NCI-H226 (cell line): ENCODE measurements around the gene CUX1.

Experiments used
- DNase-seq: peaks from one replicate; pipeline ENCODE4 v3.0.0-alpha.2; 2015

Gene CUX1

DNA sequence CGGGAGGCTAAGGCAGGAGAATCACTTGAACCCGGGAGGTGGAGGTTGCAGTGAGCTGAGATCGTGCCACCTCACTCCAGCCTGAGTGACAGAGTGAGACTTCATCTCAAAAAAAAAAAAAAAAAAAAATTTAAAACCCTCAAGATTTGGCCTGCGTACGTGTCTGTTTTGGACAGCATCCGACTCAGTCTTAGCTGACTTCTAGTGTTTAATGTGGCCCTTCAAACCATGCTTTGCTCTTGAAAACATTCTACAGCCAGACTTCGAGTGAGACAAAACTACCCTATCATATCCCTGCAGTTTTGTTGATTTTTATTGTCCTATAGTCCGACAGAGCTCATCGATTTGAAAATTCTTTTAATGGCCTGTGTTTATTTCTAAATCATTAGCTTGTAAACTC, 242.1 kb downstream of the CUX1 start:
- no peak for DNase-seq

DNA sequence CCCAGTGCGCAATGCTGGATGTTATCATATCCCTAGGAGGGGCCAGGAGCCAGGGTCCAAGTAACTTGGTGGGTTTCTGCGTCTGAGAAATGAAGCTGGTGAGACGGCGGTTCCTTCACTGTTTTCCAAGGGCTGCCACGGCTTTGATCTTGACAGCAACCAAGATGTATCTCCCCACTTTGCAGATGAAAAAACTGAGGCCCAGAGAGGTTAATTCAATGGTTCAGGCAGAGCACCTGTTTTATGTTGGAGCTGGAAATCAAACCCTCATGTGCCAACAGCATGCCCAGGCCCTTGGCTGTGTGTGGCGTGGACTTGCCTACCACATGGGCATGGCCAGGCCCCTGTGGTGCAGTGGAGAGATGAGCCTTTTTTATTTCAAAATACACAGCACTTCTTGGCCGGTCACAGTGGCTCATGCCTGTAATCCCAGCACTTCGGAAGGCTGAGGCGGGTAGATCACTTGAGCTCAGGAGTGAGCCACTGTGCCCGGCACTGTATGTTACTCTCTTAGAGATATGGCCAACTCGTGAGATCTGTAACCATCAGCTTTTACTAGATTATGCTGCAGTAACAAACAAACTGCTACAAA, 244.0 kb downstream of the CUX1 start:
- DNase-seq: no peak

DNA sequence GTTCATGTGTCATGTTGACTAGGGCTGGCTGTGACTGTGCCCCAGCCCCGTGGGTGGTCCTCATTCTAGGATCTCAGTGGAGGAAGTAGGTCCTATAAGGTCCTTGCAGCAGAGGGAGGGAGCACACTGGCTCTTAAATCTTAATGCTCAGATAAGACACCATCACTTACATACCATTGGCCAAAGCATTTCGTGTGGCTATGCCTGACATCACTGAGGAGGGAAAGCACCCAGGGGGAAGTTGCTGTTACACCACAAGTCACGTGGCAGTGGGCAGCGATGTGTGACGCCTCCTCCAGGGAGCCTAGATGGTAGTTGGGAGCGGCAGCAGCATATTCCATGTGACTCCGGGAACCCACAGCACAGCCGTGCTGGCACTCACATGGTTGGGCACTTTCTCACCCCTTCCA, 244.6 kb downstream of the CUX1 start:
- DNase-seq: peak; percentile 56

DNA sequence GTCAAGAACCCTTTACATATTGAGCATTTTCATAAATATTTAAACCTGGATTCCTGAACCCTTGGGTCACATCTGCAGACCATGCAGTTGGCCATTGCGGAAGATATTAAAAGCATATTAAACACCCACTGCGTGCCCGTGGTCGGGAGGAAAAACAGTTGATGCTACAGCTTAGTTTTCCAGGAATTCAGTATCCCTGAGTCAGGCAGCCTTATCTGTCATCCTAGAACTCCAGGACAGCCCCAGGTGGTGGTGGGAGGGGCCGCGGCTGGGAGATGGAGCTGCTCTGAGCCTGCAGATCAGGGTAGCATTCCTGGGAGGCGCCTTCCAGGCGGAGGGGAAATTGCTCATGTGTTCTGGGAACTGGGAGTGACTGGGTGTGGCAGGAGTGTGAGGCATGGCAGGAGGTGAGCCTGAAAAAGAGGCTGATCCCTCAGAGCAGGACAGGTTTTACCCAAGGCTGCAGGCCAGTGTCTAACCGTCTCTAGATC, 246.3 kb downstream of the CUX1 start:
- DNase-seq: peak; percentile 99

DNA sequence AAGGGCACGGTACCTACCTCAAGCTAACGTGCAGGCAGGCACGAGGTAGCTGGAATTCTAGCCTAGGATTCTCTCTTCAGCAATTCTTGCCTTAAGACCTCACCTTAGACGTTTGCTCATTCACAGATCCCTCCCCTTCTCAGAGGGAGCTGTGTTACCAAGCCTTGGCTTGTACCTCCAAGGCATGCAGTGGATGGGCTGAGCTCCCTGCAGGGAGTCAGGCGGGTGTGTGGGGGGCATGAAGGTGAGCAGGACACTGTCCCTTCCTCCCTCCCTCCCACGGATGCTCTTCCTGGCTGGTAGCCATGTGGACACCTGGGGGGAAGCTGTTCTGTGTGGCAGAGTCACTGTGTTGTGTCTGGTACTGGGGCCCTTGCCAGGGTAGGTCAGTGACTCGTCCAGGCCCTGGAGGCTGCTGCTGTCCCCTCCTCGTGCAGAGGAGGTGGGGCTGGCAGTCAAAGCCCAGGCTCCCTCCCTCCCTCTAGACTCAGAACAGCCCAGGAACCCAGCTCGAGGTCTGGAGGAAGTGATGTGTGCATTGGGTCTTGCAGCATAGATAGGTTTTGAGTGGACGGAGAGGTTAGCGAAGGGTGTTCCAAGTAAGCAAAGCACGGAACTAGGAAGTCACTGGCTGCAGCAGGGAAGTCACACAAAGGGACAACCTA, 247.1 kb downstream of the CUX1 start:
- DNase-seq: peak; percentile 93

DNA sequence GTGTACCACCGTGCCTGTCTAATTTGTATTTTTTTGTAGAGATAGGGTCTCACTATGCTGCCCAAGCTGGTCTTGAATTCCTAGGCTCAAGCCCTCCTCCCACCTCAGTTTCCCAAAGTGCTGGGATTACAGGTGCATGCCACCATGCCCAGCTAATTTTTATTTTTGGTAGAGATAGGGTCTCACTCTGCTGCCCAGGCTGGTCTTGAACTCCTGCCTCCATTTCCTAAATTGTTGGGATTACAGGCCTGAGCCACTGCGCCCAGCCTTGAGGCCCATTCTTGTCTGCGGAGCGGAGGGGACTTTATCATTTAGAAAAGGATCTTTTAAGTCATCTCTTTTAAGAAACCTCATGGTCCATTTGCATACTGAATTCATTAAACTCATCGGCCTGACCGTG, 247.8 kb downstream of the CUX1 start:
- DNase-seq: no peak

DNA sequence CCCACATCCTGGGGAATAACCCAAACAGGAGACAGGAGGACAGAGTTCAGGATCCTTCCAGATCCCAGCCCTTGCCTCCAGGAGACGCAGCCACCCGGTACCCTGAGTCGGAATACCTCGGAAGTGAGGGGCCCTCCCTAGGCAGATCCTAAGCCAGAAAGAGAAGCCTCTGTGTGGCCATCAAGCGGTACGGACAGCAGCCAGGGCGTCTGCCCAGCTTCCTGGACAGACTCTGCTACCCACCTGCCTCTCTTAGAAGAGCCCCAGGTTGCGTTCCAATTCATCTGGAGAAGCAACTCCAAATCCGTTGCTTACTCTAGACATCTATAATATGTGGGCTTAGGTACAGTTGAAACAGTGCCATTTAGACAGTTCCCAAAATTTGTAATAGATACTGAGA, 249.1 kb downstream of the CUX1 start:
- no peak for DNase-seq

DNA sequence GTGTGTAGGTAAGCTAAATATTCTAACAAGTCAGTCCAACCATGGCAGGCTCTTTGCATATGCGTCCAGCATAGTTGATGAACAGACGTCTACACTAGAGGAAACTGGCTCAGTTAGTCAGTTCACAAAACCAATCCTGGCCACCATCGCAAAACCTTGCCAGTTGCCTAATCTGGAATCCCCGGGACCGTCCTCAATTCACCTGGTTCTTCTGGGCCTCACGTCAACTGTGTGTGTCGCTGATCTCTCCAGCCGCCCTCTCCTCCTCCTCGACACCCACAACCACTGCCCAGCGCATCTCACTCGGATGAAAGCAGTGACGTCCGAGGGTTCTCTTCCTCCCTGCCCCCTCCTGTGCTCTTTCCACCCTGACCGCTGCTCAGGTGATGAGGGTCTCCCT, 251.4 kb downstream of the CUX1 start:
- DNase-seq: no peak

DNA sequence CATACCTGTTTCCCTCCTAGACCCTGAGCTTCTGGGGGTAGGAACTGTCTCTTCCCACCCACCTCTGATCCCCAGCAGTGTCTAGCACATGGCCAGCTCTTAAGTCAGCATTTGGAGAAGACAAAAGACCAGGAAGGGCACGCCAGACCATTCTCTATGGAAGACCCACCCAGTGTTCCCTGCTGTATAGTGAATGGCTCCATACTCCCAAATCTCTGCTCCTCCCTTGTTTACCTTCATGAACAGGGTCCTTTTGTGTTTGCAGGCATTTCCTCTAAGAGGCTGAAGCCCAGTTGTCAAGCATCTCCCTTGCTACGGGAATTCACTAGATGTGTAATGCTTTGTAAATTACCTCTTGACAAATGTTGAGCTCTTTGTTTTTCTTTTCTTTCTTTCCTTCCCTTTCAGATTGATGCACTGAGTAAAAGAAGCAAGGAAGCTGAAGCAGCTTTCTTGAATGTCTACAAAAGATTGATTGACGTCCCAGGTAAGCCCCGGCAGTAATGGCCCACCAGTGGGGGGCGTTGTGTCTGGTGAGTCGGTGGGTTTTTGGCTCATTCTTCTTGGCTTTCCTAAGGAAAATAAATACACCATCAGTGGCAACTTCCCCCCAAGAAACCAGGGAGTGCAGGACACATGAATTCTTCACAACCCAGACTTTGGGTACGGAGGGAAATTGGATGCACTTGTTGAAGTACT, 252.7 kb downstream of the CUX1 start:
- no peak for DNase-seq

DNA sequence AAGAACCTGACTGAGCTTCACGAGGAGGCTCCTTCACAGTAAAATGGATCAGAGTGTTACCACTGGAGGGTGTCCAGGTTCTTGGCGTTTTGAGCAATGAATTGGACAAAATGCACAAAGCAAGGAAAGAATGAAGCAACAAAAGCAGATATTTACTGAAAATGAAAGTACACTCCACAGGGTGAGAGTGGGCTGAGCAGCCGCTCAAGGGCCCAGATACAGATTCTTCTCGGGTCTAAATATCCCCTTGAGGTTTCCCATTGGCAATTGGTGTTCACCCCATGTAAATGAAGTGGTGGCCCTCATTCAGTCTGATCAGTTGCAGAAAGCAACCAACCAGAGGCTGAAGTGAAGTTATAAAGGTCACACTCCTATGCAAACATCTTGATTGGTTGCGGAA, 254.6 kb downstream of the CUX1 start:
- DNase-seq: no peak

DNA sequence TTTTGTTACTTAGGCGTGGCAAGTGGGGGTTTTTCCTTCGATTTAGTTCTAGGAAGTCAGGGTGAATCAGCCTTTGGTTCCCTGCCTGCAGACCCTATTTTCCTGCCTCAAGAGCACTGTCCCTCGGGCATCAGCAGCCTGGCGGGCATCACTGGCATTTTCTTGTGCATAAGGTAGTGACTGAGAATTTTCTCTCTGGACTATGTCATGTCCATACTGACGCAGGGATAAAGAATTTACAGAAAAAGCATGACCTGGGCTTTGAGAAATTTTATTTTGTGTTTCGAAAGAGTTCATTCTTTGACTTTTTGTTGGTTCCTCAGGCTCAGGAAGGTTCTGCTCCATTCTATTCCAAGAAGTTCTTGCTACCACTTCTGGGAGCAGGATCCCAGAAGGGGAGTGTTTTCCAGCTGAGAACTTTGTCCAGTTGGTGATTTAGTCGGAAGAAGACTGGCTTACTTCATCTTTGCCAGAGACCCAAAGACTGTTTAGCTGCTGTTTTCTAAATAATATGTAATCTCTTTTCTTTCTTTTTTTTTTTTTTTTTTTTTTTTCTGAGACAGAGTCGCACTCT, 255.3 kb downstream of the CUX1 start:
- DNase-seq: no peak

DNA sequence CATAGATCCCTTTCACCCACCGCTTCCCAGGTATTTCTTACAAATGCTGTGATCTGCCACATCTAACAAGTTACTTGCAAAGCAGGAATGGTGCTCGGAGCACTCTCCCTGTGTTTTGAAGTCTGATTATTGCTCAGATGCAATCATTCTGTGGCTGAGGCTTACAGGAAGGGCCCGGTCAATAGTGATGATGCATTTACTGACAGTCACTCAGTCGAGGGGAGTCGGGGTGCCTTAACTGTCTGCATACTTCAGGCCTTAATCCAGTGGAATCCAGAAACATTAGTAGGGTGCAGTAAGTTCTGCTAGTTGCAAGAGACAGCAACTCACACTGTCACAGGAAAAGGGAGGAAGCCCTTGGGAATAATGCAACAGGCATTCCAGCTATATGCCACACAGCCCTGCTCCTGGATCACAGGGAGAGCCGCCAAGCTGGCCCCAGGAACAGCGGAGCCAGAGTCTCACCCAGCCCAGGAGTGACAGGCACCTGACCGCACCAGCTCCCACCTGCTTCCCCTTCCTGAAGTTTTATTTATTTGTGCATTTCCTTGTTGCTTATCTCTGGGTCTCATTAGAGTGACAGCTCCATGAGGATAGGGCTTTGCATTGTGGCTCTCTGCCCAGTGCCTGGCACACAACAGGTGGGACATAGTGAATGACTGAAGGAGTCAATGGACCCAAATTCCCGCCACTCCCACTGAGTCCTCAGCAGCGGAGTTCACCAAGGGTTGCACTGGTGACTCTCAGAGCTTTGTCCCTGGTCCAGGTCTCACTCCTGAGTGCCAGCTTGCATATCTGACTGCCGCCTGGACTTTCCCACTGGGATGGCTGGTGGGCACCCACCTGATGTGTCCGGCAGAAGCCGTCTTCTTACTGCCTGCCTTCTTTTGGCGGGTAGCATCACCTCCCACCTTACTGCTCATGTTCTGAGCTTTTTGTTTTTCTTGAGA, 256.8 kb downstream of the CUX1 start:
- peak; percentile 29 for DNase-seq

DNA sequence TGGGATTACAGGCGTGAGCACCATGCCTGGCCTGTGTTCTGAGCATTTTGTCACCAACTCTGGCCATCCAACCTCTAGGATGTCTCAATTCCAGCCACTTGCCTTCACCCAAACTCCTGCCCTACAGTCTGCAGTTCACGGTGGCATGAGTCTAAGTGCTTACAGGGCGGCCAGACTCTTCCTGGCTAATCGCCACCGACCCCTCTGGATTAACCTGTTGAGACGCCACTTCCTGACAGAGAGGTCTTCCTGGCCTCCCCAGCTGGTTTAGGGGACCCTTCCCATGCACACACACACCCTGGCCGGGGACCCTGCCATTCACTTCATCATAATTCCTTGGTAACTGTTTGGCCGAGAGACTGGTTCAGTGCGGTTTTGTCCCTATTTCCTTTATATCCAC, 257.7 kb downstream of the CUX1 start:
- no peak for DNase-seq

DNA sequence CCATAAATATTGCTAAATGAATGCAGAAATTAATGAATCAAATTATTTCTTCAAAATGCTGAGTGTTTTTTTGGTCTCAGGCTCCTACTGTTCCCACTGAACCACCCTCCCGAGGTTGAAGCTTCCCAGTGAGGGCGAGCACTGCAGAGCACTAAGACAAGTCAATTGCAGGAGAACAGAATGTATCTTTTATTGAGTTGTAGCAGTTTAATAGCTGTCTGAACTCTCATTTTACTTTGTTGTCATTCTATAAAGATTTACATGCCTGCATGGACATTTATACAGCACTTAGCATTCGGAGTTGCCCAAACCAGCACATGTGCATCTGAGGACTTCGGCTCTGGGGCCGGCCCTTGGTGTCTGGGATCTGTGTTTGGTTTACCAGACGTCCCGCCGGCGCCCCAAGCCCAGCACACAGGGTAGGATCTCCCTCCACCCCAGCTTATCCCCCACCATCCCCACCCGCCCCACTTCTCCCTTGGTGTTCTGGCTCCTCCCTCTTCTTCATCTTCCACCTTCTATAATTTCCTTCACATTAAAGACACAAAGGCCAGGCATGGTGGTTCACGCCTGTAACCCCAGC, 258.2 kb downstream of the CUX1 start:
- no peak for DNase-seq

DNA sequence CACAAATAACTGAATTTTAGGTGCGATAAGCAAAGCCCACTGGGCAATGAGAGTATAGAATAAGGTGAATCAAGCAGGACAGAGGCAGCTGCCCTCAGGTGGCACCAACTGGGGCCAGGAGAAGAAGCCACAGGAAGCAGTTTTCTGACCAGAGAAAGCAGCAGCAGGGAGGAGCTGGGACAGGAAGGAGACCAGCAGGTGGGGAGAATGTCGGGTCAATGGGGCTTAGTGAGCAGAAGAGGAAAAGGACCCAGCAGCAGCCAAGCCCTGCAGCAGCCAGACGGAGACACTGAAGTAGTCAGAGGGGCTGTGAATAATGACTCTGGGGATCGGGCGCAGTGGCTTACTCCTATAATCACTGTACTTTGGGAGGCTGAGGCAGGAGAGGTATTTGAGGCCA, 259.7 kb downstream of the CUX1 start:
- DNase-seq: no peak

DNA sequence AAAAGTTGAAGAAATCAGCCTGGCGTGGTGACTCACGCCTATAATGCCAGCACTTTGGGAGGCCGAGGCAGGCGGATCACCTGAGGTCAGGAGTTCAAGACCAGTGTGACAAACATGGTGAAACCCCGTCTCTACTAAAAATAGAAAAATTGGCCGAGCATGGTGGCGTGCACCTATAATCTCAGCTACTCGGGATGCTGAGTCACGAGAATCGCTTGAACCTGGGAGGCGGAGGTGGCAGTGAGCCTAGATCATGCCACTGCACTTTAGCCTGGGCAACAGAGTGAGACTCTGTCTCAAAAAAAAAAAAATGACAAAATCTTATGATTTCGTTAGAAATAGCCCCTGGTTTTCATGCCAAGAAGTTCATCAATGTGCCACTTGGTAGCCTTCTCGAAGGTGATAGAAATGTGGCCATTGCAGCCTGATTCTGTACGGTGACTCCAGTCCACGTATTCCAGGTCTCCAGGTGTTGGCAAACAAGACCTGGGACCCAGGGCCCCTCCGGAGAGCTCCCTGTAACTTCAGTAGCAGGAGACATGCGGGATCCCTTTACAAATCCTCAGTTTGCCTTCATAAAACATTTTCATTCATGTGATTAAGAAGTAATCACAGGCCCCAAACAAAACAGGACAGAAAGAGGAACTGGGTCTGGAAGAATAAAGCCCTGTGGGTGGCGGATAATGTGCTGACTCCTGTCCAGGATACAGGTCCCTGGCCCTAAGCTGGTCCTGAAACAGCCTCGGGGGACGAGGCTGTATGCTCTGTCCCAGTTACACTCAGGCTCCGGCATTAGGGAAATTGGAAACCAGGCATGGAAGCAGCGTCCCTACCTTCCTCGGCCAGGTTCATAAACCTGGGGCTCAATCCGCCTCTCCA, 262.0 kb downstream of the CUX1 start:
- no peak for DNase-seq

DNA sequence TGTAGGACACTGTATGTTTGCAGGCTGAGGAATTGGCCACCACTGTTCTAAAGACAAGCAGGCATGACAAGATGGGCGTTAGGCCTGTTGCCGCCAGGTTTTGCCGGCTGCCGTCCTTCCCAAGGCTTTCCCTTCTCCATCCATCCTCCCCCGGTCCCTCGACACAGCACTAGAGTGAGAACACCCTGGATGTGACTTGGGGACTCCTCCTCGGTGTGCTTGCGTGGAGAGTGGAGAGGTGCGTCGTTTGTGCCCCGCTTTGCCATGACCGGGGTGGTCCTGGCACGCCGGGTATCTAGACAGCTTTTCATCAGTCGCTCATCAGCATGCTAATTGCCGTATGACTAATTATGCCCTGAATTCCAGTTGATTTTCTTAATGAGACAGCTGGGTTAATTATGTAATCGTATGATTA, 262.6 kb downstream of the CUX1 start:
- no peak for DNase-seq

DNA sequence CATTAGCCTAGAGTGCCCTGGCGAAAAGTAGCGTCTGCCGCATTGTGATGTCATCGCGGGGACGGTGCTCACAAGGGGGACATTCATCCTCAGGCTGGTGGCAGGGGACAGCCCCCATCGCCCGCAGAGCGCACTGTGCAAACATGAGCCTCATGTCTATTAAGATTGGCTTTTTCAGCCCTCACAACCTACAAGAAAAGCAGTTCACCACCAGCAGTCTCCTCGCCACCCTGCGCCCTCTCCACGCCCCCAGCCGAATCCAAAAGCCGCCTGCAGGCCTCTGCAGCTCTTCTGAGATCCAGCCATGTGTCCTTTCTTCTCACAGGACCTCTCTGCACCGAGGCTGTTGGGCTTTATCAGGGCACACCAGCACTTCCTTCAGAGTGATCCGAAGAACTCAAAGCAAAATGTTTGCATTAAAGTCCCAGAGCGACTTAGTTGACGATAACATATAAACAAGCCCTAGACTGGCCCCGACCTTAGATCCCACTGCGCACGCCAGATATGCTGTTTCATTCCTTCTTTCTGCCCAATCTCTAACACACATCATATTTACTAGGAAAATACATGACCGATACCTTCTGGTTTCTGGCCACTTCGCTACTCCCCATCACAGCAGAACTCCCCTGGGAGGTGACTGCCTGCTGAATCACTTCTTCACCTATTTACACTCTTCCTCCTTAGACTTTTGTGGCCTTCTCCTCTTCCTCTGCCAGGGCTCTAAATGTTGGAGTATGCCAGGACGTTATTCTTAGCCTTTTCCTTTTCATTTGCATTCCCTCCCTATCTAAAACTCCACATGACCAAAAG, 263.2 kb downstream of the CUX1 start:
- no peak for DNase-seq

DNA sequence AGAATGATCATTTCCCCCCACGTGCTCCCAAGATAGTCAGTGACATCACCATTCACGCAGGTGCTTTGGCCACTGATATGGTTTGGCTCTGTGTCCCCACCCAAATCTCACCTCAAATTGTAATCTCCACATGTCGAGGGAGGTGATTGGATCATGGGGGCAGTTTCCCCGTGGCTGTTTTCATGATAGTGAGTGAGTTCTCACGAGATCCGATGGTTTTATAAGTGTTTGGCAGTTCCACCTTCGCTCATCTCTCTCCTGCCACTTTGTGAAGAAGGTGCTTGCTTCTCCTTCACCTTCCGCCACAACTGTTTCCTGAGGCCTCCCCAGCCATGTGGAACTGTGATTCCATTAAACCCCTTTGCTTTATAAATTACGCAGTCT, 263.8 kb downstream of the CUX1 start:
- DNase-seq: no peak

DNA sequence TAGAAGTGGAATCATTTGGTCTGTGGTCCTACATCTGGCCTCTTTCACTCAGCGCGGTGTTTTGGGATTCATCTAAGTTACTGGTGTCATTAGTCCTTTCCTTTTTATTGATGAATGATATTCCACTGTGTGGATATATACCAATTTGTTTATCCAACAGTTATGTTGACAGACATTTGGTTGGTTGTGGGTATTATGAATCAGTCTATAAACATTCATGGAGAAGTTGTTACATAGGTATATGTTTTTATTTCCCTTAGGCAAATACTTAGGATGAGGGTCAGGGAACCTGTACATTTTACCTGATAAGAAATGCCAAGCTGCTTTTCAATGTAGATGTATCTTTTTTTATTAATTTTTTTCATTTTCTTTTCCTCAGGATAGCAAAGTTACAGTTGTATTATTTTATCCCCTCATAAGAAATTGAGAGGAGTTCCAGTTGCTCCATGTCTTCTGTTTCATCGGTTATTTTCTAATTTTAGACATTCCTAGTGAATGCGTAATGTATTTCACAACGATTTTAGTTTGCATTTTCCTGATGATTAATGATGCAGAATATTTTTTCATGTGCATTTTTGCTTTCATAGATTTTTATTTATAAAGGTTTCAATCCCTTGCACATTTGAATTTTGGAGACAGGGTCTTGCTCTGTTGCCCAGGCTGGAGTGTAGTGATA, 265.4 kb downstream of the CUX1 start:
- peak; percentile 22 for DNase-seq
